Panc1 (cell line): ENCODE measurements around the gene RBCK1.

ENCODE experiments used
- CTCF ChIP-seq: fragments of 450-650 bp; IDR thresholded peaks from 2 replicates; pipeline ENCODE4 v1.5.1; 2017; ENCODE audit warnings: mild to moderate bottlenecking
- SIN3A ChIP-seq: IDR thresholded peaks from 2 replicates; pipeline ENCODE4 v1.6.1; 2012; ENCODE audit warnings: low read depth, mild to moderate bottlenecking, low read length, moderate library complexity, borderline replicate concordance; ENCODE audit not compliant: insufficient read depth
- TCF7L2 ChIP-seq: IDR thresholded peaks from 2 replicates; pipeline ENCODE4 v1.6.1; 2011; ENCODE audit warnings: mild to moderate bottlenecking, low read depth, low read length, inconsistent platforms

- TF ChIP-seq CTCF, result no peak
- no peak for TF ChIP-seq TCF7L2
- TF ChIP-seq SIN3A, result no peak
Measured at GRCh38 chr20:460180-460579, 52.1 kb downstream of the RBCK1 start.
